Urothelium cell line (cell line): ENCODE measurements around the gene PAX3.

ENCODE experiments used
- DNase-seq: peaks from one replicate; pipeline ENCODE4 v3.0.0; 2011; ENCODE audit warnings: low spot score, mixed read lengths
- FAIRE-seq: peaks from 2 replicates; lab custom pipeline; 2011; peaks lifted over from hg19 to GRCh38; lab: Jason Lieb, UNC

The PAX3 gene

GRCh38 chr2:222232839-222233238 is 66.0 kb downstream of the PAX3 start:
- DNase-seq (no peak), FAIRE-seq (no peak)

GRCh38 chr2:222232372-222232771 is 66.4 kb downstream of the PAX3 start:
- DNase-seq: no peak
- FAIRE-seq: no peak

- FAIRE-seq (no peak), DNase-seq (no peak)
These were observed 70.7 kb downstream of the PAX3 start for GRCh38 chr2:222228054-222228453.

- DNase-seq (no peak), FAIRE-seq (no peak)
These were observed 80.0 kb downstream of the PAX3 start for GRCh38 chr2:222218786-222219185.

- DNase-seq (no peak), FAIRE-seq (no peak)
These were observed 81.1 kb downstream of the PAX3 start for GRCh38 chr2:222217712-222218111.

- DNase-seq: no peak
These were observed 83.9 kb downstream of the PAX3 start for GRCh38 chr2:222214885-222215284.

GRCh38 chr2:222213049-222213448 is 85.7 kb downstream of the PAX3 start:
- FAIRE-seq (no peak), DNase-seq (no peak)

More at GRCh38 chr2:222214885-222215284, 83.9 kb downstream of the PAX3 start:
- FAIRE-seq: no peak

GRCh38 chr2:222212571-222212970 is 86.2 kb downstream of the PAX3 start:
- no peak for FAIRE-seq

GRCh38 chr2:222208010-222208690 is 90.6 kb downstream of the PAX3 start:
- DNase-seq (no peak), FAIRE-seq (no peak)

More at GRCh38 chr2:222212571-222212970, 86.2 kb downstream of the PAX3 start:
- DNase-seq: no peak

- DNase-seq (no peak), FAIRE-seq (no peak)
These were observed 93.7 kb downstream of the PAX3 start for GRCh38 chr2:222205136-222205535.

- FAIRE-seq (no peak), DNase-seq (no peak)
These were observed 95.8 kb downstream of the PAX3 start for GRCh38 chr2:222203041-222203440.

- no peak for DNase-seq
- FAIRE-seq: no peak
These were observed 102.6 kb downstream of the PAX3 start for GRCh38 chr2:222196159-222196558.

- DNase-seq: no peak
- no peak for FAIRE-seq
These were observed 104.1 kb downstream of the PAX3 start for GRCh38 chr2:222194669-222195068.

- FAIRE-seq (no peak), DNase-seq (no peak)
These were observed 105.3 kb downstream of the PAX3 start for GRCh38 chr2:222193328-222193983.

GRCh38 chr2:222180619-222181018 is 118.2 kb downstream of the PAX3 start:
- FAIRE-seq (no peak), DNase-seq (no peak)

GRCh38 chr2:222179592-222179991 is 119.2 kb downstream of the PAX3 start:
- no peak for FAIRE-seq

GRCh38 chr2:222178450-222178849 is 120.3 kb downstream of the PAX3 start:
- FAIRE-seq: no peak
- DNase-seq: no peak

More at GRCh38 chr2:222179592-222179991, 119.2 kb downstream of the PAX3 start:
- no peak for DNase-seq

- DNase-seq: no peak
- no peak for FAIRE-seq
These were observed 121.9 kb downstream of the PAX3 start for GRCh38 chr2:222176890-222177289.

GRCh38 chr2:222174450-222174849 is 124.3 kb downstream of the PAX3 start:
- FAIRE-seq: no peak
- no peak for DNase-seq

GRCh38 chr2:222169346-222169745 is 129.5 kb downstream of the PAX3 start:
- no peak for FAIRE-seq
- DNase-seq: peak; percentile 5

GRCh38 chr2:222167762-222168161 is 131.0 kb downstream of the PAX3 start:
- DNase-seq (no peak), FAIRE-seq (no peak)

- DNase-seq (no peak), FAIRE-seq (no peak)
These were observed 137.9 kb downstream of the PAX3 start for GRCh38 chr2:222160944-222161343.
